Mesenchymal stem cell (in vitro differentiated cells and primary cell): ENCODE measurements around the gene GLRA3.
A peak's percentile ranks its signal among the peaks of the same experiment; 100 is the strongest.

Source experiments
- DNase-seq: peaks from one replicate; pipeline ENCODE4 v3.0.0-alpha.2; 2013
- H2AFZ ChIP-seq: one replicate; pipeline ENCODE4 v1.6.1; 2013; ENCODE audit warnings: low read depth, mild to moderate bottlenecking, control low read depth, inconsistent platforms, low read length, moderate library complexity
- H2AK5ac ChIP-seq: 2 replicates; pipeline ENCODE4 v1.6.1; 2013; ENCODE audit warnings: low read length, moderate library complexity, mild to moderate bottlenecking, inconsistent platforms; ENCODE audit not compliant: severe bottlenecking
- H2BK120ac ChIP-seq: one replicate; pipeline ENCODE4 v1.6.1; 2013; ENCODE audit warnings: low read depth, mild to moderate bottlenecking, inconsistent platforms, low read length, moderate library complexity
- H2BK12ac ChIP-seq, 2 experiments: one replicate each; pipeline ENCODE4 v1.6.1; 2013; ENCODE audit warnings: inconsistent platforms in 2 of 2, low read length in 2 of 2, mild to moderate bottlenecking in 2 of 2, moderate library complexity in 2 of 2, control low read depth in 1 of 2
- H2BK15ac ChIP-seq: one replicate; pipeline ENCODE4 v1.6.1; 2013; ENCODE audit warnings: mild to moderate bottlenecking, low read depth, inconsistent platforms; ENCODE audit not compliant: poor library complexity, severe bottlenecking
- H2BK5ac ChIP-seq: 2 replicates; pipeline ENCODE4 v1.6.1; 2013; ENCODE audit warnings: low read depth, mild to moderate bottlenecking, low read length, control low read depth, inconsistent platforms; ENCODE audit not compliant: poor library complexity, severe bottlenecking
- H3K14ac ChIP-seq, 2 experiments: one replicate each; pipeline ENCODE4 v1.6.1; 2013; ENCODE audit warnings: inconsistent platforms in 2 of 2, low read length in 2 of 2, control low read depth in 1 of 2, mild to moderate bottlenecking in 1 of 2, moderate library complexity in 1 of 2
- H3K18ac ChIP-seq, 2 experiments: one replicate each; pipeline ENCODE4 v1.6.1; 2013; ENCODE audit warnings: inconsistent platforms in 2 of 2, low read length in 2 of 2, control low read depth in 1 of 2, low read depth in 1 of 2, mild to moderate bottlenecking in 1 of 2
- H3K23ac ChIP-seq, 2 experiments: one replicate each; pipeline ENCODE4 v1.6.1; 2013; ENCODE audit warnings: inconsistent platforms in 2 of 2, low read length in 2 of 2, mild to moderate bottlenecking in 2 of 2, moderate library complexity in 2 of 2, control low read depth in 1 of 2
- H3K27ac ChIP-seq: 2 replicates; pipeline ENCODE4 v1.5.1; 2013; ENCODE audit warnings: mild to moderate bottlenecking, moderate library complexity, low read length, control low read depth, inconsistent platforms; ENCODE audit not compliant: poor library complexity, severe bottlenecking
- H3K27me3 ChIP-seq, 2 experiments: 2 replicates each; pipeline versions ENCODE4 v1.6.1 to v1.7.0; 2013; ENCODE audit warnings: low read length in 2 of 2, mild to moderate bottlenecking in 2 of 2, moderate library complexity in 2 of 2, control low read depth in 1 of 2, inconsistent platforms in 1 of 2; ENCODE audit not compliant: control insufficient read depth in 1 of 2, insufficient read depth in 1 of 2
- H3K36me3 ChIP-seq, 2 experiments: 2 replicates each; pipeline versions ENCODE4 v1.6.1 to v1.7.0; 2013; ENCODE audit warnings: low read length in 2 of 2, control low read depth in 1 of 2, inconsistent platforms in 1 of 2, low read depth in 1 of 2, mild to moderate bottlenecking in 1 of 2; ENCODE audit not compliant: insufficient read depth in 2 of 2, control insufficient read depth in 1 of 2
- H3K4ac ChIP-seq, 2 experiments: one replicate each; pipeline ENCODE4 v1.6.1; 2013; ENCODE audit warnings: inconsistent platforms in 2 of 2, low read length in 2 of 2, mild to moderate bottlenecking in 2 of 2, moderate library complexity in 2 of 2, control low read depth in 1 of 2, low read depth in 1 of 2
- H3K4me1 ChIP-seq: 2 replicates; pipeline ENCODE4 v1.6.1; 2013; ENCODE audit warnings: low read depth, low read length, control low read depth; ENCODE audit not compliant: control insufficient read depth, insufficient read depth
- H3K4me2 ChIP-seq: 2 replicates; pipeline ENCODE4 v1.6.1; 2013; ENCODE audit warnings: low read length, mild to moderate bottlenecking, inconsistent platforms; ENCODE audit not compliant: poor library complexity, severe bottlenecking
- H3K4me3 ChIP-seq, 2 experiments: 2 replicates each; pipeline versions ENCODE4 v1.5.1 to v1.7.0; 2013; ENCODE audit warnings: low read length in 2 of 2, mild to moderate bottlenecking in 2 of 2, control low read depth in 1 of 2, low read depth in 1 of 2; ENCODE audit not compliant: insufficient read depth in 1 of 2
- H3K79me1 ChIP-seq: replicated peaks from 2 replicates; pipeline ENCODE4 v1.6.1; 2013; ENCODE audit warnings: mild to moderate bottlenecking, control low read depth, low read length, inconsistent platforms; ENCODE audit not compliant: poor library complexity, severe bottlenecking
- H3K9ac ChIP-seq: 2 replicates; pipeline ENCODE4 v1.7.0; 2013; ENCODE audit warnings: mild to moderate bottlenecking, low read length, moderate library complexity
- H3K9me3 ChIP-seq: 2 replicates; pipeline ENCODE4 v1.7.0; 2013; ENCODE audit warnings: mild to moderate bottlenecking, low read length; ENCODE audit not compliant: control insufficient read depth
- H4K8ac ChIP-seq: one replicate; pipeline ENCODE4 v1.6.1; 2013; ENCODE audit warnings: inconsistent platforms, mild to moderate bottlenecking, low read length, moderate library complexity
- H4K91ac ChIP-seq: one replicate; pipeline ENCODE4 v1.6.1; 2013; ENCODE audit warnings: mild to moderate bottlenecking, low read length, inconsistent platforms
- WGBS: methylation state at CpG from one replicate; pipeline ENCODE4 v1.1.7; 2013; ENCODE audit warnings: mixed read lengths; 5-methylcytosine and 5-hydroxymethylcytosine counted together

GLRA3 gene

DNA sequence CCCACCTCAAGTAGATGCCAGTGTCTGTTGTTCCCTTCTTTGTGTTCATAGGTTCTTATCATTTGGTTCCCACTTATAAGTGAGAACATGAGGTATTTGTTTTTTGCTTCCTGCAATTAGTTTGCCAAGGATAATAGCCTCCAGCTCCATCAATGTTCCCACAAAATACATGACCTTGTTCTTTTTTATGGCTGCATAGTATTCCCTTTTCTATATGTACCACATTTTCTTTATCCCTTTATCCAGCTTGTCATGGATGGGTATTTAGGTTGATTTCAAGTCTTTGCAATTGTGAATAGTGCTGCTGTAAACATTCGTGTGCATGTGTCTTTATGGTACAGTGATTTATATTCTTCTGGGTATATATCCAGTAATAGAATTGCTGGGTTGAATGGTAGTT lies 138.4 kb downstream of the GLRA3 start:
- Histone ChIP-seq H3K79me1 (no peaks in the 10 kb centered on the region), H3K4me1 (no peaks in the 10 kb centered on the region), H2BK5ac (no peak overlapping the region), H3K4me2 (no peak overlapping the region), H2AFZ (no peak overlapping the region), H2BK12ac (no peak overlapping the region), H4K91ac (no peak overlapping the region), H3K9me3 (peaks cover 36% of the 10 kb centered on the region), H2BK15ac (no peak overlapping the region), H3K4ac (no peak overlapping the region), H3K27ac (no peak overlapping the region), H3K27me3 (no peaks in the 10 kb centered on the region), H3K9ac (no peak overlapping the region), H3K4me3 (no peak overlapping the region), H2AK5ac (no peak overlapping the region), H3K14ac (no peak overlapping the region), H2BK120ac (no peak overlapping the region), H4K8ac (no peak overlapping the region), H3K36me3 (no peaks in the 10 kb centered on the region), H3K23ac (no peak overlapping the region), H3K18ac (no peak overlapping the region)
- 80% methylated on average over 1 of the region's 1 CpG for WGBS
- DNase-seq, result no peak

DNA sequence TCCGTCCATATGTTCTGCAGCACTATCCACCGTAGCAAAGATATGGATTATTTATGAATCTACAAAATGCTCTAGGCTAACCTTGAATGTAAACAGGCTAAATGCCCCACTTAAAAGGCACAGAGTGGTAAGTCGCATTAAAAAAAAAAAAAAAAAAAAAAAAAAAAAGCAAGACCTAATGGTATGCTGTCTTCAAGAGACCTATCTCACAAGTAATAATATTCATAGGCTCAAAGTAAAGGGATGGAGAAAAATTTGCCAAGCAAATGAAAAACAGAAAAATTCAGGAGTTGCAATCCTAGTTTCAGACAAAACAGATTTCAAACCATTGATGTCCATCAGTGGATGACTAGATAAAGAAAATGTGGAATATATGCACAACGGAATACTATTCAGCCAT lies 139.4 kb downstream of the GLRA3 start:
- DNase-seq, result no peak
- no peak overlapping the region for H3K4ac ChIP-seq
- no peaks in the 10 kb centered on the region for H3K36me3 ChIP-seq
- H4K91ac ChIP-seq, result no peak overlapping the region
- H3K4me2 ChIP-seq, result no peak overlapping the region
- H3K9ac ChIP-seq, result no peak overlapping the region
- 100% methylated on average over 1 of the region's 4 CpGs for WGBS
- H4K8ac ChIP-seq, result no peak overlapping the region
- no peak overlapping the region for H2AK5ac ChIP-seq
- H2BK120ac ChIP-seq, result no peak overlapping the region
- H3K18ac ChIP-seq, result no peak overlapping the region
- H2BK12ac ChIP-seq, result no peak overlapping the region
- no peak overlapping the region for H3K14ac ChIP-seq
- H2BK15ac ChIP-seq, result no peak overlapping the region
- no peaks in the 10 kb centered on the region for H3K4me1 ChIP-seq
- no peak overlapping the region for H3K27ac ChIP-seq
- no peaks in the 10 kb centered on the region for H3K79me1 ChIP-seq
- H3K4me3 ChIP-seq, result no peak overlapping the region
- H2AFZ ChIP-seq, result no peak overlapping the region
- no peaks in the 10 kb centered on the region for H3K27me3 ChIP-seq
- no peak overlapping the region for H3K23ac ChIP-seq
- H2BK5ac ChIP-seq, result no peak overlapping the region
- H3K9me3 ChIP-seq, result peaks cover 36% of the 10 kb centered on the region

GRCh38 chr4:174686826-174687225 lies 142.2 kb downstream of the GLRA3 start:
- Histone ChIP-seq H3K27ac (no peak overlapping the region), H3K27me3 (no peaks in the 10 kb centered on the region), H3K14ac (no peak overlapping the region), H4K8ac (no peak overlapping the region), H2BK12ac (no peak overlapping the region), H2AFZ (no peak overlapping the region), H2BK120ac (no peak overlapping the region), H3K18ac (no peak overlapping the region), H3K4ac (no peak overlapping the region), H3K4me1 (no peaks in the 10 kb centered on the region), H3K4me2 (no peak overlapping the region), H3K4me3 (no peak overlapping the region), H3K36me3 (no peaks in the 10 kb centered on the region), H3K9me3 (peaks cover 36% of the 10 kb centered on the region), H3K79me1 (no peaks in the 10 kb centered on the region), H3K9ac (no peak overlapping the region), H2BK5ac (no peak overlapping the region), H3K23ac (no peak overlapping the region), H4K91ac (no peak overlapping the region), H2AK5ac (no peak overlapping the region), H2BK15ac (no peak overlapping the region)
- DNase-seq, result no peak

- no peak overlapping the region for H3K23ac ChIP-seq
- WGBS, result 49% methylated on average over 2 of the region's 4 CpGs
Observed at GRCh38 chr4:174681723-174682300, 147.2 kb downstream of the GLRA3 start.

More at GRCh38 chr4:174681723-174682300, 147.2 kb downstream of the GLRA3 start:
- peak; percentile 52 for DNase-seq
- no peak overlapping the region for H3K14ac ChIP-seq
- H2AFZ ChIP-seq, result no peak overlapping the region
- no peak overlapping the region for H3K4me3 ChIP-seq
- no peak overlapping the region for H2AK5ac ChIP-seq
- no peak overlapping the region for H4K8ac ChIP-seq
- H3K27ac ChIP-seq, result no peak overlapping the region
- no peaks in the 10 kb centered on the region for H3K36me3 ChIP-seq
- no peak overlapping the region for H2BK15ac ChIP-seq
- no peaks in the 10 kb centered on the region for H3K79me1 ChIP-seq
- H3K4me2 ChIP-seq, result no peak overlapping the region
- H3K18ac ChIP-seq, result no peak overlapping the region
- H3K9me3 ChIP-seq, result no peaks in the 10 kb centered on the region
- no peak overlapping the region for H3K4ac ChIP-seq
- H2BK12ac ChIP-seq, result no peak overlapping the region
- no peak overlapping the region for H4K91ac ChIP-seq
- H2BK120ac ChIP-seq, result no peak overlapping the region
- no peaks in the 10 kb centered on the region for H3K27me3 ChIP-seq
- H3K4me1 ChIP-seq, result no peaks in the 10 kb centered on the region
- H3K9ac ChIP-seq, result no peak overlapping the region
- no peak overlapping the region for H2BK5ac ChIP-seq
